Measurements from ENCODE around the gene SLC22A23.

The SLC22A23 gene

GRCh38 chr6:3456898-3457709 is at the start of gene SLC22A23:
TSS of gene SLC22A23 (minus strand) at chr6:3457050. CDS start at chr6:3456559, 491 bp downstream.
- TF ChIP-seq CTCF (conservative IDR thresholded peaks at IDR 0.05), result peak; percentile 94
- TF ChIP-seq ZFX (IDR thresholded peaks at IDR 0.05), result peak; percentile 5; the same call in 1 of the 2 replicates
- H3K27ac ChIP-seq, result peak within 1 kb of the TSS; percentile 91

- TF ChIP-seq CTCF (conservative IDR thresholded peaks at IDR 0.05), result no peak
- no peak for TF ChIP-seq ZFX (IDR thresholded peaks at IDR 0.05)
These were observed 49.4 kb upstream of the SLC22A23 start for GRCh38 chr6:3506200-3506599.

GRCh38 chr6:3504938-3505805 is 48.3 kb upstream of the SLC22A23 start:
- no peak for TF ChIP-seq ZFX (IDR thresholded peaks at IDR 0.05)
- TF ChIP-seq CTCF (conservative IDR thresholded peaks at IDR 0.05), result no peak
- H3K27ac ChIP-seq, result peak overlapping the region; percentile 69; the same call in 1 of the 2 replicates

More at GRCh38 chr6:3506200-3506599, 49.4 kb upstream of the SLC22A23 start:
- peak overlapping the region; percentile 69 for H3K27ac ChIP-seq

- TF ChIP-seq CTCF (conservative IDR thresholded peaks at IDR 0.05), result no peak
- no peak overlapping the region for H3K27ac ChIP-seq
These were observed 47.5 kb upstream of the SLC22A23 start for GRCh38 chr6:3504354-3504753.

- TF ChIP-seq CTCF (conservative IDR thresholded peaks at IDR 0.05) (no peak), ZFX (IDR thresholded peaks at IDR 0.05) (no peak)
- H3K27ac ChIP-seq, result no peak overlapping the region
These were observed 45.1 kb upstream of the SLC22A23 start for GRCh38 chr6:3501826-3502500.

- no peak for TF ChIP-seq CTCF (conservative IDR thresholded peaks at IDR 0.05)
- TF ChIP-seq ZFX (IDR thresholded peaks at IDR 0.05), result no peak
- peak overlapping the region; percentile 74 for H3K27ac ChIP-seq
These were observed 43.6 kb upstream of the SLC22A23 start for GRCh38 chr6:3500262-3501014.

Data from C4-2B (cell line).